NCI-H748 treated with DMSO at 0.1 percent for 48 hours (cell line): ENCODE data around the gene SPATA13.
"Not testable (repeated sequence)": the region's sequence is repeated elsewhere in the genome, so short reads cannot be mapped to it uniquely, and the experiment has no call there.

Experiments
- DNase-seq: peaks from one replicate; lab custom pipeline; 2025; lab: John Stamatoyannopoulos, UW

The SPATA13 gene

DNA sequence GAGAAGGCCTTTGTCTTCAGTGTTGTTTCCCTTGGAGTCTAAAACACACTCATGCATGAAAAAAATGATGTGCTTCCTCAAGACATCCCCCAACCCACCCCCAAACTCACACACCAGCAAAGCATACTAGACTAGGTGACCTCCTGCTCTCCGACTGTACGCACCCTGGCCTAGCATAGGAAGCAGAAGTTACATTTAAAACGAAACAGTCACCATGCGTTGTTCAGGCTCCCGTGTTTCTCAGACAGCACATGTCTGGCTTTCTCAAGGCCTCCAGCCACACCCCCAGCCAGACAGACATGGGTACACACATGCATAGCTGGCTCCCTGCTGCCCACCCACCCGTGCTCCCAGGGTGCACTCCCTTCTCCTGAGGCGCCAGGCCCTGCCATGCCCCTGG lies 120.2 kb downstream of the SPATA13 start:
- DNase-seq, result no peak

GRCh38 chr13:24281188-24282008 lies 120.9 kb downstream of the SPATA13 start:
- no peak for DNase-seq

DNA sequence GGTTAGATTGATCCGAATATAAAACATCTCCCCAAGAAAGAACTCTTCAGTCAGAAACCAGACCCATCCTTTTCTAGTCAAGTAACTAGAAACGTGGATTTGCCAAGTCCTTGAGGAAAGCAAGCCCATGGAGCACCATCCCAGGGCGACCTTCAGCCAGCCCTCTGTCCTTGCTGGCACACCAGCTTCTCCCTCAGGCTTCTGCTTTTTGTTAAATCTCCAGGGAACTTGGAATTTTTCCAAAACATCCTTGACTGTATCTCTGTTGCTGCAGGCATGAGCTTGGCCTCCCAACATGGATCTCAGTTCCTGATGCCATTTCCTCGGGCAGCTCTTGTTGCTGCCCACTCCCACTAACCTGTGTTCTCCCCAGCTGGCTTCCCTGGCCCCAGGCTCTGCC lies 121.7 kb downstream of the SPATA13 start:
- no peak for DNase-seq

DNA sequence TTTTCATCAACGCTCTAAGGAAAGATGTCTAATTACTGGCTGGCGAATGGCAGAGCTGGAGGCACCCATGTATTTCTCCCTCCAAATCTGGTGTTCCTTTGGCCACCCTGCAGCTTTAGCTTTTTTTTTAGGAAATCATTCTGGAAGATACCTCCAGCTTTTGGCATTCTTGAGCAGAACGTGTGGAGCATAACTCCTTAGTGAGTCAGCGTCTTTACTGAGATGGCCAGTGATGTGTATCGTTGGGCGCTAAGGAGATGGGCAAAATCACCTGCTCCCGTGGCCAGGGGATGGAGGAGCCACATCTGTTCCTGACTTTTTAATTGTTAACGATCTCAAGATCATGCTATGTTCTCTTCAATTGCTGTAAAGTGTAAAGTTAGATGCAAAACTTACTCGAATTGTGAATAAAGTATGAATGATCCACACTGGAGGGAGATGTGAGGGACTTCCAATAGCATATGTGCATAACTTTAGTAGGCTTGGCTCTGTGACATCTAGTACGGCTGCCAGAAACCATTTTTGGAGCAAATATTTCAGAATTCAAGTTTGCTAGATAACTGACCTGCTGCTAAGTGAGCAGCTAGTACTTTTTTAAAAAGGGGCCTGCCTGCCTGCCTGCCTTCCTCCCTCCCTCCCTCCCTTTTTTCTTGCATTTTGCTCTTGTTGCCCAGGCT lies 124.5 kb downstream of the SPATA13 start:
- DNase-seq, result no peak

DNA sequence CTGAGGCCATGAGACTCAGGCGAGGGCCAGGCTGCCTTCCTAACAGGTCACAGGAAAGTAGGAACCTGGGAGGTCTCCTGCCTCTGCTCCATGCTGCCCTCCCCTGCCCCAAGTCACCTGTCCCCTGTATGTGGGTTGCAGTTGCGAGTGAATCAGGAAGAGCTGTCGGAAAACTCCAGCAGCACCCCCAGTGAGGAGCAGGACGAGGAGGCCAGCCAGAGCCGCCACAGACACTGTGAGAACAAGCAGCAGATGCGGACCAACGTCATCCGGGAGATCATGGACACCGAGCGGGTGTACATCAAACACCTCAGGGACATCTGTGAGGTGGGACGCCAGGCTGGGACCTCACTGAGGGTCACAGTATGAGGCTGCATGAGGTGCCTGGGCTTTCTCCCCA lies 126.1 kb downstream of the SPATA13 start:
- DNase-seq, result no peak

DNA sequence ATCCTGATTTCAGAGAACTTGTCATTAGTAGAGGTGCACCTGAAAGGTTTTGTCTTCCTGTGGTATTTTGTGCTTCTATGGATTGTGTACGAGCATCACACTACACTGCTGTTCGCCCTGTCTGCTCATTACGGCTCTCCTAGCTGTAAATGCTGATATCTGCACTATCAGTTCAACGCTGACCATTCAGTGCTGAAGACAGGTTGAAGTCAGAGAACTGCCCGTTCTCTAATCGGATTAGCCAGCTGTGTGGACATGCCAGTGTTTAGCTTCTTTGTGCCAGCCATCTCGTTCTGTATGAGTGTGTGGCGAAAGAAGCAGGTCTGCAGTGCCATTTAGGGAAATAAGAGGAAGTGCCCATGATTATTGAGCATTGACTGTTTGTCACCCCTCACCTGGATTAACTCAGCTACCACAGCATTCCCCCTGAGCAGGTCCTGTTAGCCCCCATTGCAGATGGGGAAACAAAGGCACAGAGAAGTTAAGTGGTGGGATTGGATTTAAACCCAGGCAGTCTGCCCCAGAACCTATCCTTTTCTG lies 127.3 kb downstream of the SPATA13 start:
- DNase-seq, result no peak

GRCh38 chr13:24288870-24289269 lies 128.3 kb downstream of the SPATA13 start:
- no peak for DNase-seq

DNA sequence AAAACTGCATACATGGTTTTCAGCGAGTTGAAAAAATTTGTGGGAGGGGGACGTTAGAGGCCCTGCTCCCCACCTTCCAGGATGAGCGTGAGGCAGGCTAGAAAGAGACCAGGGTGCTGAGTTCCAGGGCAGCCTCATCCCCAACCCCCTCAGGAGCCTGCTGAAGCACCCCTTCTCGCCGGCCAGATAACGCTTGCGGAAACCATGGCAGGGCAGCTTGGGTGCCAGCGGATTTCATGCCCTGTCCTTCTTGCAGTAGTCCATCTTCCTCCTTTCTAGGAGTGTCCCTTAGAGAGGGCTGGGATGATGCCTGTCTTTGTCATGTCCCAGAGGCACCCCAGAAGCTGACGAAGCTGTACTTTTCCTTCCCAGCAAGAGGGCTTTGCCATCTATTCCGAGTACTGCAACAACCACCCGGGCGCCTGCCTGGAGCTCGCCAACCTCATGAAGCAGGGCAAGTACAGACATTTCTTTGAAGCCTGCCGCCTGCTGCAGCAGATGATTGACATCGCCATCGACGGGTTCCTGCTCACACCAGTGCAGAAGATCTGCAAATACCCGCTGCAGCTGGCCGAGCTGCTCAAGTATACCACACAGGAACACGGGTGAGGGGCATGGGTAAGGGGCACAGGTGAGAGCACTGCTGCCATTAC lies 129.9 kb downstream of the SPATA13 start:
- DNase-seq, result no peak

GRCh38 chr13:24292481-24292880 lies 132.0 kb downstream of the SPATA13 start:
- no peak for DNase-seq

- no peak for DNase-seq
Observed at GRCh38 chr13:24293746-24294145, 133.2 kb downstream of the SPATA13 start.

- no peak for DNase-seq
Observed at GRCh38 chr13:24299488-24300114, 139.1 kb downstream of the SPATA13 start.

- no peak for DNase-seq
Observed at GRCh38 chr13:24301434-24301833, 140.9 kb downstream of the SPATA13 start.

DNA sequence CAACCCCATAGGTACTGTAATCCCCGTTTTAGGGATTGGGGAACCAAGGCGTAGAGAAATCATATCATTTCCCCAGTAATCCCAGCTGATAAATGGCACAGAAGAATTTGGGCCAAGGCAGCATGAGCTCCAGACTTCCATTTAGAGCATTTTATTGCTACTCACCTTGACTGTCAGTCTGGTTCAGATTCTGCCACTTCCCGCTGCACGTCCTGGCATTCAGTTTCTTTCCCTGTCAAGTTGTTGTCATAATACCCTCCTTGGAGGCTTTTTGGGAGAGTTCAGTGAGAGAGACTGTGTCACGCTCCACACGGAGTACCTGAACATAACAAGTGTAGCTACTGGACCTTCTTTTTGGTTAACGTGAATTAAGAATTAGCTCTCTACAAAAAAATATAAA lies 141.4 kb downstream of the SPATA13 start:
- no peak for DNase-seq

GRCh38 chr13:24304620-24305019 lies 144.1 kb downstream of the SPATA13 start:
- no peak for DNase-seq

GRCh38 chr13:24306632-24307031 lies 146.1 kb downstream of the SPATA13 start:
- DNase-seq, result no peak

- peak; percentile 82 for DNase-seq
Observed at GRCh38 chr13:24307211-24308067, 146.9 kb downstream of the SPATA13 start.

GRCh38 chr13:24308068-24308445 lies 147.5 kb downstream of the SPATA13 start:
- DNase-seq, result no peak

- no peak for DNase-seq
Observed at GRCh38 chr13:24308488-24309020, 148.0 kb downstream of the SPATA13 start.

- DNase-seq, result not testable (repeated sequence)
Observed at GRCh38 chr13:24309300-24309699, 148.8 kb downstream of the SPATA13 start, which contains the start of gene C1QTNF9. C1QTNF9 (plus strand) TSS chr13:24309580; CDS start chr13:24316004, 6,424 bp downstream.

GRCh38 chr13:24313439-24313838 lies 152.9 kb downstream of the SPATA13 start:
- DNase-seq, result no peak

DNA sequence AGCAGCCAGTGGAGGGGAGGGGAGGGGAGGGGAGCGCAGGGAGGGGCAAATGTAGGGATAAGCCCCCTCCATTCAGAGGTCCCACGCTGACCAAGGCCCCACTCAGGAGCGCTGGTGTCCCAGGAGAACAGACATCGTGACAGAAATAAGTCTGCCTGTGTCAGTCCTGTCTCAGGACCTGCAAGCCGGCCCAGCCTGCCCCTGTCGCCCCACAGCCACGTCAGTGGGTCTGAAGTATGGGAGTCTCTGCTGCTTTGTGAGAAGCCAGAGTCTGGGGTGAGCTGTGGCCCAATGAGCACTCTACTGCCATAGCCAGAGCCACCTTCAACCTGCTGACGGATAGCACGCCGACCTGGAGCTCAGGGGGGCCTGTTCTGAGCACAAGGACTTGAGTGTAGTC lies 157.3 kb downstream of the SPATA13 start:
- DNase-seq, result not testable (repeated sequence)
